ENCODE measurements around the gene STK4. TPM values are rescaled to one million over a fixed set of nuclear protein-coding genes. Genes with fewer than 3 reads are reported as not detected.

The STK4 gene
- total RNA-seq, 1 experiment from 2014 or later, result 41.2 TPM

DNA sequence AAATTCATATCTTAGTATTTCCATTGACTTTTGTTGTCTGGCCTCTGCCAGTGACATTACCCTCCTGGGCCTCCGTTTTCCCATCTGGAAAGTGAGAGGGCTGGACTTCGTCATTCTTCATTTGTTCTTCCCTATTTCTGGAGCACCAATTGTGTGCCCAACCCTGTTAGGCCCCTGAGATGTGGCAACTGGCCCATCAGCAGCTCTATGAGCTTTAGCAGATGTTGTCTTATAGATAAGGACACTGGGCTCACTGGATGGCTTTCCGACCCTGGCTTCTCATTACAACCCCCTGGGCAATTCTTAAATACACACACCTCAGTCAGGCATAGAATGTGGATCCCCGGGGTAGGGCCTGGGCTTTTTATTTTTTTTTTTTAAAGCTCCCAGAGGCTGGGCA, 41.8 kb upstream of the STK4 start:
- Mint-ChIP-seq H3K4me1 (no peaks in the 10 kb centered on the region), H3K4me3 (no peak overlapping the region), H3K27ac (no peak overlapping the region), H3K27me3 (ENCODE audit: low read depth) (no peaks in the 10 kb centered on the region), H3K9me3 (no peaks in the 10 kb centered on the region), H3K36me3 (peaks cover 37% of the 10 kb centered on the region)
- no peak for DNase-seq (ENCODE audit: low spot score)
- CTCF ChIA-PET, result no interaction called here
- TF ChIP-seq FOXP1 (CRISPR knock-in tag; IDR thresholded peaks at IDR 0.05; ENCODE audit: borderline replicate concordance) (no peak), ZNF263 (CRISPR knock-in tag; IDR thresholded peaks at IDR 0.05; ENCODE audit: low read depth) (no peak), GABPB1 (CRISPR knock-in tag; IDR thresholded peaks at IDR 0.05) (no peak), HMGA2 (CRISPR knock-in tag; IDR thresholded peaks at IDR 0.05) (no peak), ETV6 (CRISPR knock-in tag; IDR thresholded peaks at IDR 0.05) (no peak), RELA (CRISPR knock-in tag; IDR thresholded peaks at IDR 0.05; ENCODE audit: borderline replicate concordance) (no peak), ZNF219 (CRISPR knock-in tag; IDR thresholded peaks at IDR 0.05; ENCODE audit: borderline replicate concordance) (no peak), SP1 (CRISPR knock-in tag; conservative IDR thresholded peaks at IDR 0.05) (no peak)
- TF ChIP-seq, protein P1, sequence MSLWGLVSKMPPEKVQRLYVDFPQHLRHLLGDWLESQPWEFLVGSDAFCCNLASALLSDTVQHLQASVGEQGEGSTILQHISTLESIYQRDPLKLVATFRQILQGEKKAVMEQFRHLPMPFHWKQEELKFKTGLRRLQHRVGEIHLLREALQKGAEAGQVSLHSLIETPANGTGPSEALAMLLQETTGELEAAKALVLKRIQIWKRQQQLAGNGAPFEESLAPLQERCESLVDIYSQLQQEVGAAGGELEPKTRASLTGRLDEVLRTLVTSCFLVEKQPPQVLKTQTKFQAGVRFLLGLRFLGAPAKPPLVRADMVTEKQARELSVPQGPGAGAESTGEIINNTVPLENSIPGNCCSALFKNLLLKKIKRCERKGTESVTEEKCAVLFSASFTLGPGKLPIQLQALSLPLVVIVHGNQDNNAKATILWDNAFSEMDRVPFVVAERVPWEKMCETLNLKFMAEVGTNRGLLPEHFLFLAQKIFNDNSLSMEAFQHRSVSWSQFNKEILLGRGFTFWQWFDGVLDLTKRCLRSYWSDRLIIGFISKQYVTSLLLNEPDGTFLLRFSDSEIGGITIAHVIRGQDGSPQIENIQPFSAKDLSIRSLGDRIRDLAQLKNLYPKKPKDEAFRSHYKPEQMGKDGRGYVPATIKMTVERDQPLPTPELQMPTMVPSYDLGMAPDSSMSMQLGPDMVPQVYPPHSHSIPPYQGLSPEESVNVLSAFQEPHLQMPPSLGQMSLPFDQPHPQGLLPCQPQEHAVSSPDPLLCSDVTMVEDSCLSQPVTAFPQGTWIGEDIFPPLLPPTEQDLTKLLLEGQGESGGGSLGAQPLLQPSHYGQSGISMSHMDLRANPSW (CRISPR knock-in tag; conservative IDR thresholded peaks at IDR 0.05; ENCODE audit: low read depth), result no peak
- TF ChIP-seq, protein P2, sequence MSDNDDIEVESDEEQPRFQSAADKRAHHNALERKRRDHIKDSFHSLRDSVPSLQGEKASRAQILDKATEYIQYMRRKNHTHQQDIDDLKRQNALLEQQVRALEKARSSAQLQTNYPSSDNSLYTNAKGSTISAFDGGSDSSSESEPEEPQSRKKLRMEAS (CRISPR knock-in tag; IDR thresholded peaks at IDR 0.05), result no peak
- TF ChIP-seq, protein P3, sequence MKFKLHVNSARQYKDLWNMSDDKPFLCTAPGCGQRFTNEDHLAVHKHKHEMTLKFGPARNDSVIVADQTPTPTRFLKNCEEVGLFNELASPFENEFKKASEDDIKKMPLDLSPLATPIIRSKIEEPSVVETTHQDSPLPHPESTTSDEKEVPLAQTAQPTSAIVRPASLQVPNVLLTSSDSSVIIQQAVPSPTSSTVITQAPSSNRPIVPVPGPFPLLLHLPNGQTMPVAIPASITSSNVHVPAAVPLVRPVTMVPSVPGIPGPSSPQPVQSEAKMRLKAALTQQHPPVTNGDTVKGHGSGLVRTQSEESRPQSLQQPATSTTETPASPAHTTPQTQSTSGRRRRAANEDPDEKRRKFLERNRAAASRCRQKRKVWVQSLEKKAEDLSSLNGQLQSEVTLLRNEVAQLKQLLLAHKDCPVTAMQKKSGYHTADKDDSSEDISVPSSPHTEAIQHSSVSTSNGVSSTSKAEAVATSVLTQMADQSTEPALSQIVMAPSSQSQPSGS (CRISPR knock-in tag; IDR thresholded peaks at IDR 0.05; ENCODE audit: borderline replicate concordance, low read depth), result no peak
- TF ChIP-seq, protein P4, sequence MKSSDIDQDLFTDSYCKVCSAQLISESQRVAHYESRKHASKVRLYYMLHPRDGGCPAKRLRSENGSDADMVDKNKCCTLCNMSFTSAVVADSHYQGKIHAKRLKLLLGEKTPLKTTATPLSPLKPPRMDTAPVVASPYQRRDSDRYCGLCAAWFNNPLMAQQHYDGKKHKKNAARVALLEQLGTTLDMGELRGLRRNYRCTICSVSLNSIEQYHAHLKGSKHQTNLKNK (CRISPR knock-in tag; IDR thresholded peaks at IDR 0.05), result no peak
- TF ChIP-seq, protein P5, sequence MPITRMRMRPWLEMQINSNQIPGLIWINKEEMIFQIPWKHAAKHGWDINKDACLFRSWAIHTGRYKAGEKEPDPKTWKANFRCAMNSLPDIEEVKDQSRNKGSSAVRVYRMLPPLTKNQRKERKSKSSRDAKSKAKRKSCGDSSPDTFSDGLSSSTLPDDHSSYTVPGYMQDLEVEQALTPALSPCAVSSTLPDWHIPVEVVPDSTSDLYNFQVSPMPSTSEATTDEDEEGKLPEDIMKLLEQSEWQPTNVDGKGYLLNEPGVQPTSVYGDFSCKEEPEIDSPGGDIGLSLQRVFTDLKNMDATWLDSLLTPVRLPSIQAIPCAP (CRISPR knock-in tag; IDR thresholded peaks at IDR 0.05), result no peak
- TF ChIP-seq, protein P6, sequence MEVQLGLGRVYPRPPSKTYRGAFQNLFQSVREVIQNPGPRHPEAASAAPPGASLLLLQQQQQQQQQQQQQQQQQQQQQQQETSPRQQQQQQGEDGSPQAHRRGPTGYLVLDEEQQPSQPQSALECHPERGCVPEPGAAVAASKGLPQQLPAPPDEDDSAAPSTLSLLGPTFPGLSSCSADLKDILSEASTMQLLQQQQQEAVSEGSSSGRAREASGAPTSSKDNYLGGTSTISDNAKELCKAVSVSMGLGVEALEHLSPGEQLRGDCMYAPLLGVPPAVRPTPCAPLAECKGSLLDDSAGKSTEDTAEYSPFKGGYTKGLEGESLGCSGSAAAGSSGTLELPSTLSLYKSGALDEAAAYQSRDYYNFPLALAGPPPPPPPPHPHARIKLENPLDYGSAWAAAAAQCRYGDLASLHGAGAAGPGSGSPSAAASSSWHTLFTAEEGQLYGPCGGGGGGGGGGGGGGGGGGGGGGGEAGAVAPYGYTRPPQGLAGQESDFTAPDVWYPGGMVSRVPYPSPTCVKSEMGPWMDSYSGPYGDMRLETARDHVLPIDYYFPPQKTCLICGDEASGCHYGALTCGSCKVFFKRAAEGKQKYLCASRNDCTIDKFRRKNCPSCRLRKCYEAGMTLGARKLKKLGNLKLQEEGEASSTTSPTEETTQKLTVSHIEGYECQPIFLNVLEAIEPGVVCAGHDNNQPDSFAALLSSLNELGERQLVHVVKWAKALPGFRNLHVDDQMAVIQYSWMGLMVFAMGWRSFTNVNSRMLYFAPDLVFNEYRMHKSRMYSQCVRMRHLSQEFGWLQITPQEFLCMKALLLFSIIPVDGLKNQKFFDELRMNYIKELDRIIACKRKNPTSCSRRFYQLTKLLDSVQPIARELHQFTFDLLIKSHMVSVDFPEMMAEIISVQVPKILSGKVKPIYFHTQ (CRISPR knock-in tag; IDR thresholded peaks at IDR 0.05), result no peak
- TF ChIP-seq, protein P7, sequence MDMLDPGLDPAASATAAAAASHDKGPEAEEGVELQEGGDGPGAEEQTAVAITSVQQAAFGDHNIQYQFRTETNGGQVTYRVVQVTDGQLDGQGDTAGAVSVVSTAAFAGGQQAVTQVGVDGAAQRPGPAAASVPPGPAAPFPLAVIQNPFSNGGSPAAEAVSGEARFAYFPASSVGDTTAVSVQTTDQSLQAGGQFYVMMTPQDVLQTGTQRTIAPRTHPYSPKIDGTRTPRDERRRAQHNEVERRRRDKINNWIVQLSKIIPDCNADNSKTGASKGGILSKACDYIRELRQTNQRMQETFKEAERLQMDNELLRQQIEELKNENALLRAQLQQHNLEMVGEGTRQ (CRISPR knock-in tag; IDR thresholded peaks at IDR 0.05), result no peak
- TF ChIP-seq, protein P8, sequence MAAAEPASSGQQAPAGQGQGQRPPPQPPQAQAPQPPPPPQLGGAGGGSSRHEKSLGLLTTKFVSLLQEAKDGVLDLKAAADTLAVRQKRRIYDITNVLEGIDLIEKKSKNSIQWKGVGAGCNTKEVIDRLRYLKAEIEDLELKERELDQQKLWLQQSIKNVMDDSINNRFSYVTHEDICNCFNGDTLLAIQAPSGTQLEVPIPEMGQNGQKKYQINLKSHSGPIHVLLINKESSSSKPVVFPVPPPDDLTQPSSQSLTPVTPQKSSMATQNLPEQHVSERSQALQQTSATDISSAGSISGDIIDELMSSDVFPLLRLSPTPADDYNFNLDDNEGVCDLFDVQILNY (CRISPR knock-in tag; IDR thresholded peaks at IDR 0.05), result no peak
- POLR2A ChIA-PET, result no interaction called here
- no peak for ATAC-seq
